ENCODE measurements around the gene OR4D2. TPM values are rescaled to one million over a fixed set of nuclear protein-coding genes. Genes with fewer than 3 reads are reported as not detected.

Gene OR4D2
- total RNA-seq, 1 donor from 2014 or later = not detected

- ATAC-seq (ENCODE audit: poor library complexity) (peak; percentile 66), DNase-seq (peak; percentile 58)
- intact Hi-C loops (cut with DNase I) = no loop called here
Measured at GRCh38 chr17:58200024-58200633, 33.3 kb downstream of the OR4D2 start.

- ATAC-seq (ENCODE audit: poor library complexity) = no peak
- intact Hi-C loops (cut with DNase I) = no loop called here
Measured at GRCh38 chr17:58202859-58203258, 36.1 kb downstream of the OR4D2 start.

GRCh38 chr17:58204796-58205195, 38.0 kb downstream of the OR4D2 start:
- intact Hi-C loops (cut with DNase I) = no loop called here
- no peak for ATAC-seq (ENCODE audit: poor library complexity)
- DNase-seq = no peak

More at GRCh38 chr17:58202859-58203258, 36.1 kb downstream of the OR4D2 start:
- no peak for DNase-seq

- intact Hi-C loops (cut with DNase I) = no loop called here
- ATAC-seq (ENCODE audit: poor library complexity) (no peak), DNase-seq (no peak)
Measured at GRCh38 chr17:58205936-58206335, 39.2 kb downstream of the OR4D2 start.

GRCh38 chr17:58207451-58207850, 40.7 kb downstream of the OR4D2 start:
- intact Hi-C loops (cut with DNase I) = no loop called here
- no peak for DNase-seq
- no peak for ATAC-seq (ENCODE audit: poor library complexity)

- intact Hi-C loops (cut with DNase I) = no loop called here
- ATAC-seq (ENCODE audit: poor library complexity) (no peak), DNase-seq (no peak)
Measured at GRCh38 chr17:58208344-58208743, 41.6 kb downstream of the OR4D2 start.

GRCh38 chr17:58210922-58211321, 44.1 kb downstream of the OR4D2 start:
- no peak for DNase-seq
- ATAC-seq (ENCODE audit: poor library complexity) = no peak
- intact Hi-C loops (cut with DNase I) = no loop called here

- intact Hi-C loops (cut with DNase I) = no loop called here
- DNase-seq (no peak), ATAC-seq (ENCODE audit: poor library complexity) (no peak)
Measured at GRCh38 chr17:58215685-58216084, 48.9 kb downstream of the OR4D2 start.

- intact Hi-C loops (cut with DNase I) = no loop called here
- ATAC-seq (ENCODE audit: poor library complexity) (no peak), DNase-seq (no peak)
Measured at GRCh38 chr17:58217766-58218165, 51.0 kb downstream of the OR4D2 start.

- peak; percentile 100 for ATAC-seq (ENCODE audit: poor library complexity)
- peak; percentile 97 for DNase-seq
- intact Hi-C loops (cut with DNase I) = no loop called here
Measured at GRCh38 chr17:58219007-58219788, 52.4 kb downstream of the OR4D2 start, which contains the start of gene MKS1. Gene MKS1 (minus strand): TSS chr17:58219255. CDS start chr17:58219230, 25 bp downstream.

GRCh38 chr17:58219789-58220183, 53.0 kb downstream of the OR4D2 start:
- no peak for ATAC-seq (ENCODE audit: poor library complexity)
- intact Hi-C loops (cut with DNase I) = no loop called here
- DNase-seq = no peak

Other genes starting within 250 kb of the OR4D2 start
- 44.6 TPM for gene CUEDC1, start 211.6 kb upstream of the OR4D2 start, total RNA-seq
- gene VEZF1, start 178.7 kb upstream of the OR4D2 start, total RNA-seq = 73.7 TPM
- gene SRSF1, start 159.7 kb upstream of the OR4D2 start, total RNA-seq = 90.9 TPM
- 81.5 TPM for gene DYNLL2, start 83.6 kb upstream of the OR4D2 start, total RNA-seq
- gene OR4D1, start 18.6 kb upstream of the OR4D2 start, total RNA-seq = not detected
- not detected for gene EPX, start 25.7 kb downstream of the OR4D2 start, total RNA-seq
- 7.9 TPM for gene MKS1, start 52.3 kb downstream of the OR4D2 start, total RNA-seq
- gene LPO, start 71.6 kb downstream of the OR4D2 start, total RNA-seq = not detected
- 0.05 TPM for gene MPO, start 114.0 kb downstream of the OR4D2 start, total RNA-seq
- gene TSPOAP1, start 161.8 kb downstream of the OR4D2 start, total RNA-seq = 13.6 TPM
- 59.2 TPM for gene SUPT4H1, start 185.2 kb downstream of the OR4D2 start, total RNA-seq

All from Right ventricle myocardium superior (tissue), 1 donor.